Measurements from ENCODE around the gene CACNA1C.

The CACNA1C gene

GRCh38 chr12:2052826-2053678 is at the start of gene CACNA1C:
Gene CACNA1C (plus strand): TSS chr12:2052987. CDS start chr12:2053563, 576 bp downstream.
- Histone ChIP-seq H3K27ac (peak within 1 kb of the TSS; percentile 2 to 85 (median 73)), H3K4me3 (peak within 1 kb of the TSS; percentile 44 to 67 (median 48))

- Histone ChIP-seq H3K27ac (peak overlapping the region; percentile 73 to 99 (median 93)), H3K4me3 (peak overlapping the region; percentile 72 to 96 (median 78))
These were observed 49.1 kb upstream of the CACNA1C start for GRCh38 chr12:2003676-2004112.

- peak within 1 kb of the TSS; percentile 73 to 99 (median 93) for H3K27ac ChIP-seq
- peak within 1 kb of the TSS; percentile 72 to 96 (median 78) for H3K4me3 ChIP-seq
These were observed 48.5 kb upstream of the CACNA1C start, which contains the start of gene DCP1B for GRCh38 chr12:2004113-2004929. Gene DCP1B (minus strand): TSS chr12:2004457. CDS start chr12:2004431, 26 bp downstream.

- H3K27ac ChIP-seq, result no peak overlapping the region
These were observed 44.1 kb upstream of the CACNA1C start for GRCh38 chr12:2008677-2009076.

GRCh38 chr12:2009623-2010022 is 43.2 kb upstream of the CACNA1C start:
- Histone ChIP-seq H3K27ac (no peak overlapping the region), H3K4me3 (no peak overlapping the region)

More at GRCh38 chr12:2008677-2009076, 44.1 kb upstream of the CACNA1C start:
- no peak overlapping the region for H3K4me3 ChIP-seq

- no peak overlapping the region for H3K27ac ChIP-seq
These were observed 40.9 kb upstream of the CACNA1C start for GRCh38 chr12:2011643-2012607.

GRCh38 chr12:2013086-2013485 is 39.7 kb upstream of the CACNA1C start:
- Histone ChIP-seq H3K27ac (no peak overlapping the region), H3K4me3 (no peak overlapping the region)

More at GRCh38 chr12:2011643-2012607, 40.9 kb upstream of the CACNA1C start:
- no peak overlapping the region for H3K4me3 ChIP-seq

- Histone ChIP-seq H3K4me3 (no peak overlapping the region), H3K27ac (no peak overlapping the region)
These were observed 39.1 kb upstream of the CACNA1C start for GRCh38 chr12:2013527-2014223.

GRCh38 chr12:2014231-2014630 is 38.6 kb upstream of the CACNA1C start:
- H3K27ac ChIP-seq, result peak overlapping the region in 1 of 21 experiments; percentile 28
- H3K4me3 ChIP-seq, result no peak overlapping the region

- H3K27ac ChIP-seq, result no peak overlapping the region
- no peak overlapping the region for H3K4me3 ChIP-seq
These were observed 35.8 kb upstream of the CACNA1C start for GRCh38 chr12:2016862-2017545.

- H3K27ac ChIP-seq, result no peak overlapping the region
- H3K4me3 ChIP-seq, result no peak overlapping the region
These were observed 35.0 kb upstream of the CACNA1C start for GRCh38 chr12:2017546-2018337.

GRCh38 chr12:2018391-2018790 is 34.4 kb upstream of the CACNA1C start:
- Histone ChIP-seq H3K4me3 (no peak overlapping the region), H3K27ac (no peak overlapping the region)

- Histone ChIP-seq H3K4me3 (no peak overlapping the region), H3K27ac (no peak overlapping the region)
These were observed 33.7 kb upstream of the CACNA1C start for GRCh38 chr12:2019126-2019525.

GRCh38 chr12:2020511-2020910 is 32.3 kb upstream of the CACNA1C start:
- H3K27ac ChIP-seq, result no peak overlapping the region
- no peak overlapping the region for H3K4me3 ChIP-seq

GRCh38 chr12:2023365-2023764 is 29.4 kb upstream of the CACNA1C start:
- H3K27ac ChIP-seq, result no peak overlapping the region
- no peak overlapping the region for H3K4me3 ChIP-seq

- no peak overlapping the region for H3K4me3 ChIP-seq
- no peak overlapping the region for H3K27ac ChIP-seq
These were observed 25.4 kb upstream of the CACNA1C start for GRCh38 chr12:2027351-2027750.

GRCh38 chr12:2029851-2030250 is 22.9 kb upstream of the CACNA1C start:
- Histone ChIP-seq H3K4me3 (no peak overlapping the region), H3K27ac (no peak overlapping the region)
